ENCODE results near the gene SUSD3.

GRCh38 chr9:93051680-93052089 is 6.8 kb upstream of the SUSD3 start:
- TF ChIP-seq POLR2A (IDR thresholded peaks at IDR 0.05) (no peak), CTCF (IDR thresholded peaks at IDR 0.05) (no peak)
